A549 treated with RU486 at 1 μM for 4 hours (cell line): ENCODE measurements around the gene MAP2K5. TPM values are rescaled to one million over a fixed set of nuclear protein-coding genes. Genes with fewer than 3 reads are reported as not detected.

Experiments
- total RNA-seq: library from RNA; stranded (reverse); fragments of 200-300 nt; extraction: Qiagen RNA extraction; gene quantifications from 5 replicates; pipeline ENCODE4 v1.2.3, GENCODE V29; 2022; ENCODE audit warnings: low read depth

MAP2K5 gene
- 9.8 to 12.3 TPM (median 11.9 TPM) in 5 replicates for total RNA-seq

DNA sequence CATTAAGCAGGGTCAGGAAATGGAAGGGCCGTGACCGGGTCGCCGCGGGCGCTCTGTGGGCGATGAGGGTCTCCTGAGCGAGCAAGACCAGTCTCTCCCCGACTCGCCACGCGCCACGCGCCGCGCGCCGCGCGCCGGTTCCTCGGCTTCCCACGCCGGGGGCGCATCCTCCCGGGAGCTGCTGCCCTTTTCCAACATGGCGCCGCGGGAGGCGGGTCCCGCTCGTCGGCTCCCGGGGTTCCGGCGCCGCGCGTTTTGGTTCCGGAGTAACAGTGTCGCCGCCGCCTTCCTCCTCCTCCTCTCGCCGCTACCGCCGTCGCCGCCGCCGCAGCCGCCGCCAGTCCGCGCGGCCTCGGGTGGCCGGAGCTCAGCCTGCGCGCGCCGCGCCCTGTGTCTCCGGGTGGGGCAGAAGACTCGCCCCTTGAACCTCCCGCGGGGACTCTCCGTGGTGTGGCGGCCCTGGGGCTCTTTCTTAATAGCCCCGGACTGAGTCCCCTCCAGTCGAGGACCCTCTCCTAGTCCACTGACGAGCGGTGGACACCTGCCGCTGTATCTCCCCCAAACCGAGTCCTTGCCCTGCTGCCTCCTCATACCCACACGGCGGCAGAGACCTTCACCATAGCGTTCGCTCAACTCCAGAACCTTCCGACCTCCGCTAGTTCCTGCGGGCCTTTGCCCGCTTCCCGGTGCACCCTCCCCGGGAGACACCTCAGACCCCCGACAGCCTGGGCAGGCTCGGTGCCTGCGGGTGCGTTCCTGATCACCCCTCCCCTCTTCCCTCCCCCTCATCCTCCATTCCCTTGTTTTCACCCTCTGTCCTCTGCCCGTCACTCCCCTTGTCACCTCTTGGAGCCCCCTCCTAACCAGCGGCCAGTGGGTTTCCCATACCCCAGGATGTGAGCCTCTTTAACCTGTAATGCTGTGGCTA lies at the start of gene MAP2K5:
Gene MAP2K5, plus strand, starts transcription at position 284 of the 928 bp plus-strand sequence. Its CDS starts 633 bp downstream, at position 917.

DNA sequence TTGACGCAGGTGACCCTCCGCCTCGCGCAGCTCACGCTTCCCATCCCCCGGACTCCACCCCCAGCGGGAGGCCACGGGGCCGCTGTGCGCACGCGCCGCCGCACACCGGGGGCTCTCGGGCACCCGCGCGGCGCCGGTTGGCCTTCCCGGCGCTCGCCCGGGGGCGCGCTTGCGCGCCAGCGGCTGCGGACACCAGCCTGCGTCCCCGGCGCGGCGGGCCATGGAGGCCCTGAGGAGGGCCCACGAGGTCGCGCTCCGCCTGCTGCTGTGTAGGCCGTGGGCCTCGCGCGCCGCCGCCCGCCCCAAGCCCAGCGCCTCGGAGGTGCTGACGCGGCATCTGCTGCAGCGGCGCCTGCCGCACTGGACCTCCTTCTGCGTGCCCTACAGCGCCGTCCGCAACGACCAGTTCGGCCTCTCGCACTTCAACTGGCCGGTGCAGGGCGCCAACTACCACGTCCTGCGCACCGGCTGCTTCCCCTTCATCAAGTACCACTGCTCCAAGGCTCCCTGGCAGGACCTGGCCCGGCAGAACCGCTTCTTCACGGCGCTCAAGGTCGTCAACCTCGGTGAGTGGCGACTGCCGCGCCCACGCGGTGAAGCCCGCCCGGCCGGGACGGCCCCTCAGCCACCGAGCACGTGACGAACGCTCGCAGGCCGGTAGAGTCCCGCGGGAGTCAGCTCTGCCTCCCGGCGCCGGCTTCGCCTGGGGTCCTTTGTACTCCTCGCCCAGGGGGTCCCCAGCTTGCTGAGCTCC lies 21.3 kb upstream of the MAP2K5 start, which contains the start of gene C15orf61:
Gene C15orf61, plus strand, starts transcription at position 103 of the 754 bp plus-strand sequence. Its CDS starts 118 bp downstream, at position 221.

DNA sequence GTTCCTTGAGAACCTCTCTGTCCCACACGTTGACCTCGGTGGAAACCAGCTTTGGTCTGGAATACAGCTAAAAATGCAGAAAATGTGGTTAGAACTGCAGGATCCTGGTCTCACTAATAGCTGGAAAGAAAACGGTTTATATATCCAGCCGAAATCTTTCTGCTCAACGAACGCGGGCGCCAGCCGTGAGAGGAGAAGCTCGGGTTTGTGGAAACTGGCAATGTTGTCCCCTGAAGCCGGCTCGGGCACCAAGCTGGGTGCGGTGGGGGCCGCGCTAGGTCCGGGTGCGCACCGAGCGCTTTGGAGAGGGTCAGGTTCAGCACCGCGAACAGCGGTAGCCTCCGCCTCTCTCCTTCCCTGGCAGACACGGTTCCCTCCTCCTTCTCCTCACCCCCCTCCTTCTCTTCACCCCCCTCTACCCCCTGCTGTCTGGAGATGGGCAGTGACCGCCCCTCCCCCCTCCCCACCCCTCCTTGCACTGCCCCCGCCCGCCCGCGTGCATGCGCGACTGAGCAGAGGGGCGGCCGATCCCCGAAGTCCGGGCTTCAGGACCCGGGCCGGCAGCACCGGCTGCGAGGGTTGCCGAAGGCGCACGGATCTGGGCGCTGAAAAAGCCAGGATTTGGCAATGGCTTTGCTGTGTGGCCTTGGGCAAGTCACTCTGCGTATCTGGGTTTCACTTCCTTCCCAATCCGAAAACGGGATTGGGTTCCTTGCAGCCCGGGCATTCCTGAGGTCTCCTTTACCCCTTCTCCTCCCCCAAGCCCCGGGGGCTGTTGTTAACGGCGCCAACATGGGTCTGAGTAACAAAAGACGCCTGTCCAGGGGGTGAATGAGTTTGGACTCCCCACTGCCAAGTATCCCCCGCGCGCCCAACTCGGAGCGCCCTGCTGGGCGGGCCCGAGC lies 282.7 kb downstream of the MAP2K5 start, which contains the start of gene SKOR1:
Gene SKOR1, plus strand, starts transcription at position 534 of the 905 bp plus-strand sequence. Its CDS starts 94 bp downstream, at position 628.

DNA sequence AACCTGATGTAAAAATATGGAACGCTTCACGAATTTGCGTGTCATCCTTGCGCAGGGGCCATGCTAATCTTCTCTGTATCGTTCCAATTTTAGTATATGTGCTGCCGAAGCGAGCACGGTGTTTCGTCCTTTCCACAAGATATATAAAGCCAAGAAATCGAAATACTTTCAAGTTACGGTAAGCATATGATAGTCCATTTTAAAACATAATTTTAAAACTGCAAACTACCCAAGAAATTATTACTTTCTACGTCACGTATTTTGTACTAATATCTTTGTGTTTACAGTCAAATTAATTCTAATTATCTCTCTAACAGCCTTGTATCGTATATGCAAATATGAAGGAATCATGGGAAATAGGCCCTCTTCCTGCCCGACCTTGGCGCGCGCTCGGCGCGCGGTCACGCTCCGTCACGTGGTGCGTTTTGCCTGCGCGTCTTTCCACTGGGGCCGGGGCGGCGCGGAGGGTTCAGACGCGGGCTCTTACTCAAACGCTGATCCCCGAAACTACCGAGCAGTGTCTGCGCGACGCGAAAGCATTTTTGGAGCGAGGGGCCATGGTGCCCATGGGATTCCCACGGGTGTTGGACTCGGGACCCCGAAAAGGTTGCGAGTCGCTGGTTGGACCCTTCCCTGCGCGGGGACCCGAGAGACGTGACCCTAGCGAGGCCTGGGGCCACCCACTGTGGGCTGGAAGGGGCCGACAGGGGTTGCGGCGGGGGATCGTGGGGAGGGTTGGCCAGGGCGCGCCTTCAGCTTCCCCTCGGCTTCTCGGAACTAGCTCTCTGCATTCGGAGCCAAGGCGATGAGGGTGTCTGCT lies 297.6 kb downstream of the MAP2K5 start, which contains the start of gene RNU6-1:
Gene RNU6-1, minus strand, starts transcription at position 117 of the 820 bp plus-strand sequence.

Other genes with a start within 250 kb of the MAP2K5 start
- 3.2 to 5.1 TPM (median 4.0 TPM) in 5 replicates for gene C15orf61, start 21.6 kb upstream of the MAP2K5 start, total RNA-seq